ENCODE results near the gene SSNA1.

The SSNA1 gene

GRCh38 chr9:137156567-137157375, 31.7 kb upstream of the SSNA1 start:
- DNase-seq: peak; percentile 68

GRCh38 chr9:137157618-137158415, 30.7 kb upstream of the SSNA1 start:
- no peak for DNase-seq

GRCh38 chr9:137158625-137159024, 29.9 kb upstream of the SSNA1 start:
- no peak for DNase-seq

GRCh38 chr9:137159105-137160053, 29.1 kb upstream of the SSNA1 start:
- DNase-seq: no peak

GRCh38 chr9:137160054-137160425, 28.4 kb upstream of the SSNA1 start:
- DNase-seq: no peak

GRCh38 chr9:137160716-137161557, 27.5 kb upstream of the SSNA1 start:
- DNase-seq: no peak

GRCh38 chr9:137161558-137162486, 26.7 kb upstream of the SSNA1 start:
- DNase-seq: no peak

GRCh38 chr9:137162505-137163364, 25.7 kb upstream of the SSNA1 start:
- no peak for DNase-seq

GRCh38 chr9:137163365-137163715, 25.1 kb upstream of the SSNA1 start:
- DNase-seq: no peak

- DNase-seq: no peak
Measured at GRCh38 chr9:137163805-137164204, 24.7 kb upstream of the SSNA1 start.

GRCh38 chr9:137164370-137165249, 23.9 kb upstream of the SSNA1 start:
- DNase-seq: no peak

- no peak for DNase-seq
Measured at GRCh38 chr9:137165250-137165836, 23.1 kb upstream of the SSNA1 start.

GRCh38 chr9:137166380-137167229, 21.9 kb upstream of the SSNA1 start:
- DNase-seq: no peak

- DNase-seq: no peak
Measured at GRCh38 chr9:137167277-137167746, 21.2 kb upstream of the SSNA1 start.

- no peak for DNase-seq
Measured at GRCh38 chr9:137167747-137168572, 20.5 kb upstream of the SSNA1 start.

GRCh38 chr9:137168573-137168903, 19.9 kb upstream of the SSNA1 start:
- no peak for DNase-seq

All from stimulated activated CD4-positive, alpha-beta T cell treated with anti-CD3 and anti-CD28 coated beads, Interleukin-1b, Interleukin-23, amount 100 ng/mL, for 48 hours (primary cell).